ENCODE measurements around the gene TKTL1. TPM values are rescaled to one million over a fixed set of nuclear protein-coding genes. Genes with fewer than 3 reads are reported as not detected.

Gene TKTL1
- total RNA-seq, 1 experiment from 2014 or later = not detected

GRCh38 chrX:154372612-154373022, 77.0 kb downstream of the TKTL1 start:
- TF ChIP-seq POLR2AphosphoS5 (IDR thresholded peaks at IDR 0.05; ENCODE audit: low read depth, low read length) (no peak), TCF7L2 (IDR thresholded peaks at IDR 0.05; ENCODE audit: low read depth, low read length) (no peak), SIN3A (IDR thresholded peaks at IDR 0.05; ENCODE audit: borderline replicate concordance, insufficient read depth, low read depth, low read length) (no peak)
- TF ChIP-seq, protein P1, sequence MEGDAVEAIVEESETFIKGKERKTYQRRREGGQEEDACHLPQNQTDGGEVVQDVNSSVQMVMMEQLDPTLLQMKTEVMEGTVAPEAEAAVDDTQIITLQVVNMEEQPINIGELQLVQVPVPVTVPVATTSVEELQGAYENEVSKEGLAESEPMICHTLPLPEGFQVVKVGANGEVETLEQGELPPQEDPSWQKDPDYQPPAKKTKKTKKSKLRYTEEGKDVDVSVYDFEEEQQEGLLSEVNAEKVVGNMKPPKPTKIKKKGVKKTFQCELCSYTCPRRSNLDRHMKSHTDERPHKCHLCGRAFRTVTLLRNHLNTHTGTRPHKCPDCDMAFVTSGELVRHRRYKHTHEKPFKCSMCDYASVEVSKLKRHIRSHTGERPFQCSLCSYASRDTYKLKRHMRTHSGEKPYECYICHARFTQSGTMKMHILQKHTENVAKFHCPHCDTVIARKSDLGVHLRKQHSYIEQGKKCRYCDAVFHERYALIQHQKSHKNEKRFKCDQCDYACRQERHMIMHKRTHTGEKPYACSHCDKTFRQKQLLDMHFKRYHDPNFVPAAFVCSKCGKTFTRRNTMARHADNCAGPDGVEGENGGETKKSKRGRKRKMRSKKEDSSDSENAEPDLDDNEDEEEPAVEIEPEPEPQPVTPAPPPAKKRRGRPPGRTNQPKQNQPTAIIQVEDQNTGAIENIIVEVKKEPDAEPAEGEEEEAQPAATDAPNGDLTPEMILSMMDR (IDR thresholded peaks at IDR 0.05) = no peak
- TF ChIP-seq, protein P2, sequence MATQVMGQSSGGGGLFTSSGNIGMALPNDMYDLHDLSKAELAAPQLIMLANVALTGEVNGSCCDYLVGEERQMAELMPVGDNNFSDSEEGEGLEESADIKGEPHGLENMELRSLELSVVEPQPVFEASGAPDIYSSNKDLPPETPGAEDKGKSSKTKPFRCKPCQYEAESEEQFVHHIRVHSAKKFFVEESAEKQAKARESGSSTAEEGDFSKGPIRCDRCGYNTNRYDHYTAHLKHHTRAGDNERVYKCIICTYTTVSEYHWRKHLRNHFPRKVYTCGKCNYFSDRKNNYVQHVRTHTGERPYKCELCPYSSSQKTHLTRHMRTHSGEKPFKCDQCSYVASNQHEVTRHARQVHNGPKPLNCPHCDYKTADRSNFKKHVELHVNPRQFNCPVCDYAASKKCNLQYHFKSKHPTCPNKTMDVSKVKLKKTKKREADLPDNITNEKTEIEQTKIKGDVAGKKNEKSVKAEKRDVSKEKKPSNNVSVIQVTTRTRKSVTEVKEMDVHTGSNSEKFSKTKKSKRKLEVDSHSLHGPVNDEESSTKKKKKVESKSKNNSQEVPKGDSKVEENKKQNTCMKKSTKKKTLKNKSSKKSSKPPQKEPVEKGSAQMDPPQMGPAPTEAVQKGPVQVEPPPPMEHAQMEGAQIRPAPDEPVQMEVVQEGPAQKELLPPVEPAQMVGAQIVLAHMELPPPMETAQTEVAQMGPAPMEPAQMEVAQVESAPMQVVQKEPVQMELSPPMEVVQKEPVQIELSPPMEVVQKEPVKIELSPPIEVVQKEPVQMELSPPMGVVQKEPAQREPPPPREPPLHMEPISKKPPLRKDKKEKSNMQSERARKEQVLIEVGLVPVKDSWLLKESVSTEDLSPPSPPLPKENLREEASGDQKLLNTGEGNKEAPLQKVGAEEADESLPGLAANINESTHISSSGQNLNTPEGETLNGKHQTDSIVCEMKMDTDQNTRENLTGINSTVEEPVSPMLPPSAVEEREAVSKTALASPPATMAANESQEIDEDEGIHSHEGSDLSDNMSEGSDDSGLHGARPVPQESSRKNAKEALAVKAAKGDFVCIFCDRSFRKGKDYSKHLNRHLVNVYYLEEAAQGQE (IDR thresholded peaks at IDR 0.05; ENCODE audit: insufficient read depth in 1 of 2, low read depth in 2 of 2, low read length in 1 of 2) = no peak
- H3K9me3 ChIP-seq (ENCODE audit: control insufficient read depth, insufficient read depth, low read depth, low read length) = no peaks in the 10 kb centered on the region
- POLR2A ChIA-PET = no interaction called here
- in situ Hi-C loops (cut with HindIII; ENCODE audit: low pct_unique_long_range_greater_than_20kb, low sequenced_read_pairs) = no loop called here
- DNase-seq (ENCODE audit: low read depth, low spot score) = no peak
- CTCF ChIA-PET = interaction anchor here (0.6 to 1.3 kb wide), 9 partner anchors 11 to 160 kb away, joined by 3 to 12 read pairs (median 3); no protein-coding TSS in a partner anchor
- H3K27me3 ChIP-seq (ENCODE audit: control insufficient read depth, insufficient read depth, low read length) = no peaks in the 10 kb centered on the region
- peaks cover 48% of the 10 kb centered on the region for H3K4me1 ChIP-seq (ENCODE audit: control insufficient read depth, insufficient read depth, low read length)
- H3K4me3 ChIP-seq (ENCODE audit: low read depth in 2 of 2, low read length in 2 of 2) = no peak overlapping the region; a peak in 1 of 4 replicates
- no TSS peak for BruUV-seq (replicated peaks)
- H3K36me3 ChIP-seq (ENCODE audit: control insufficient read depth, insufficient read depth, low read length) = no peaks in the 10 kb centered on the region
- no peak for ATAC-seq
- no peak overlapping the region; the same call in 1 of the 2 replicates for H3K27ac ChIP-seq (ENCODE audit: low read length)
- intact Hi-C loops (cut with micrococcal nuclease; ENCODE audit: unreplicated experiment) = no loop called here

- CTCF ChIA-PET = interaction anchor here (0.5 to 1.3 kb wide), 12 partner anchors 10 to 159 kb away, joined by 3 to 12 read pairs (median 3); no protein-coding TSS in a partner anchor
- TF ChIP-seq SIN3A (IDR thresholded peaks at IDR 0.05; ENCODE audit: borderline replicate concordance, insufficient read depth, low read depth, low read length) (no peak; the same call in 1 of the 2 replicates), POLR2AphosphoS5 (IDR thresholded peaks at IDR 0.05; ENCODE audit: low read depth, low read length) (no peak), TCF7L2 (IDR thresholded peaks at IDR 0.05; ENCODE audit: low read depth, low read length) (no peak)
- TF ChIP-seq, protein P2 (IDR thresholded peaks at IDR 0.05; ENCODE audit: insufficient read depth in 1 of 2, low read depth in 2 of 2, low read length in 1 of 2) = no peak
- TF ChIP-seq, protein P1 (IDR thresholded peaks at IDR 0.05) = no peak
- ATAC-seq (peak; percentile 31; the same call in 1 of the 2 replicates), DNase-seq (ENCODE audit: low read depth, low spot score) (peak; percentile 61)
- peaks cover 50% of the 10 kb centered on the region for H3K4me1 ChIP-seq (ENCODE audit: control insufficient read depth, insufficient read depth, low read length)
- peak overlapping the region; percentile 52 to 87 for H3K4me3 ChIP-seq (ENCODE audit: low read depth in 2 of 2, low read length in 2 of 2)
- peak overlapping the region; percentile 84 for H3K27ac ChIP-seq (ENCODE audit: low read length)
- no peaks in the 10 kb centered on the region for H3K27me3 ChIP-seq (ENCODE audit: control insufficient read depth, insufficient read depth, low read length)
- intact Hi-C loops (cut with micrococcal nuclease; ENCODE audit: unreplicated experiment) (no loop called here), in situ Hi-C loops (cut with HindIII; ENCODE audit: low pct_unique_long_range_greater_than_20kb, low sequenced_read_pairs) (no loop called here)
- no peaks in the 10 kb centered on the region for H3K36me3 ChIP-seq (ENCODE audit: control insufficient read depth, insufficient read depth, low read length)
- POLR2A ChIA-PET = no interaction called here
- BruUV-seq (replicated peaks) = no TSS peak
- no peaks in the 10 kb centered on the region for H3K9me3 ChIP-seq (ENCODE audit: control insufficient read depth, insufficient read depth, low read depth, low read length)
Observed at GRCh38 chrX:154373340-154374306, 78.0 kb downstream of the TKTL1 start.

Measured in Panc1 (cell line).